Fibroblast of lung (primary cell): Measurements from ENCODE around the gene ZNF641.

Source experiments
- EZH2 ChIP-seq: IDR thresholded peaks from 2 replicates; pipeline ENCODE4 v1.5.1; 2012; ENCODE audit warnings: low read length, control low read depth, mild to moderate bottlenecking; ENCODE audit errors: missing control alignments
- TF ChIP-seq, protein P1 (sequence below), 2 donors: IDR thresholded peaks in 1 of 2; conservative IDR thresholded peaks in 1 of 2; 1 replicate in 1 of 2; 2 replicates in 1 of 2; pipeline ENCODE4 v1.5.1; 2011 to 2012; ENCODE audit warnings: low read length in 2 of 2, control low read depth in 1 of 2, inconsistent platforms in 1 of 2, low read depth in 1 of 2, mild to moderate bottlenecking in 1 of 2

DNA sequence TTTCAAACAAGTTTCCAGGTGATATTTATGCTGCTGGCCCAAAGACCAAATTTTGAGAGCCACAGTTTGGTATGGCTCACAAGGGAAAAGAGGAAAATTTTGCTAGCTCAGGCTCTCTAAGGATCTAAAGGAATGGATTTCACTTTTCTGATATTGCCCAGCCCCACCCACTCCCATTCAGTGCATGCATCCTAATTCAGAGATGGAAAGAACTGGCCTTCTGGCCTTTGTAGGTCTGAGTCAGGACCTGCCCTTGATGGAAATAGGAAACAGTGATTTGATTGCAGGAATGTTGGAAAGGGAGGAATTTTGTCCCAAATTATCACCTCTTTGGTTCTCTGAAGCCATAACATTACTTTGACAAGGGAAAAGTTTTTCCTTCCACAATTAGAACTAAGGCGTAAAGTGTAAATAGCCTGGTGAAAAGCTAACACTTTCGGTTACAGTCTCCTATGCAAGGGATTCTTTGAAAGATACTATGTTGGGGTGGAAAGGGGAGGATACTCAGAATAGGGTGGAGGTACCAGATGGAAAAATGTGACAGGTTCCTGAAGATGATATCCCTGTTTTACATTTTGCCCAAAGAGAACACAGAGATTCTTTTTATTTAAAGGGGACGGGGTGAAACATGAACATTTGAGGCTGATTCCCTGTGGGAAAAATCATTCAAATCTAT is 11.1 kb downstream of the ZNF641 start:
- TF ChIP-seq, protein P1, sequence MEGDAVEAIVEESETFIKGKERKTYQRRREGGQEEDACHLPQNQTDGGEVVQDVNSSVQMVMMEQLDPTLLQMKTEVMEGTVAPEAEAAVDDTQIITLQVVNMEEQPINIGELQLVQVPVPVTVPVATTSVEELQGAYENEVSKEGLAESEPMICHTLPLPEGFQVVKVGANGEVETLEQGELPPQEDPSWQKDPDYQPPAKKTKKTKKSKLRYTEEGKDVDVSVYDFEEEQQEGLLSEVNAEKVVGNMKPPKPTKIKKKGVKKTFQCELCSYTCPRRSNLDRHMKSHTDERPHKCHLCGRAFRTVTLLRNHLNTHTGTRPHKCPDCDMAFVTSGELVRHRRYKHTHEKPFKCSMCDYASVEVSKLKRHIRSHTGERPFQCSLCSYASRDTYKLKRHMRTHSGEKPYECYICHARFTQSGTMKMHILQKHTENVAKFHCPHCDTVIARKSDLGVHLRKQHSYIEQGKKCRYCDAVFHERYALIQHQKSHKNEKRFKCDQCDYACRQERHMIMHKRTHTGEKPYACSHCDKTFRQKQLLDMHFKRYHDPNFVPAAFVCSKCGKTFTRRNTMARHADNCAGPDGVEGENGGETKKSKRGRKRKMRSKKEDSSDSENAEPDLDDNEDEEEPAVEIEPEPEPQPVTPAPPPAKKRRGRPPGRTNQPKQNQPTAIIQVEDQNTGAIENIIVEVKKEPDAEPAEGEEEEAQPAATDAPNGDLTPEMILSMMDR (conservative IDR thresholded peaks at IDR 0.05 in 1 of 2, IDR thresholded peaks at IDR 0.05 in 1 of 2; ENCODE audit: low read depth in 1 of 2, low read length in 2 of 2): no peak
- no peak for TF ChIP-seq EZH2
